ENCODE results near the gene RPL13. TPM values are rescaled to one million over a fixed set of nuclear protein-coding genes. Genes with fewer than 3 reads are reported as not detected.

RPL13 gene
- total and polyA plus RNA-seq, 12 donors: 786 to 7,398 (median 999) TPM

- H3K27me3 ChIP-seq: peaks cover 0 to 28% (median 18%) of the 10 kb centered on the region in 7 donors
- ATAC-seq (peak in 2 of 8 donors; percentile 6 to 10), DNase-seq (no peak)
- H3K4me1 ChIP-seq: peaks cover 0 to 14% (median 7%) of the 10 kb centered on the region in 9 donors
- 89 to 91% methylated on average over 34 of the region's 34 CpGs for WGBS, 2 donors
- no peak for TF ChIP-seq CTCF (IDR thresholded peaks at IDR 0.05)
- H3K27ac ChIP-seq: no peak overlapping the region
- no peaks in the 10 kb centered on the region for H3K36me3 ChIP-seq
- intact Hi-C loops (cut with DNase I): no loop called here
- H3K9me3 ChIP-seq: no peaks in the 10 kb centered on the region
- H3K4me3 ChIP-seq: no peak overlapping the region
Observed at GRCh38 chr16:89605186-89605970, 44.9 kb downstream of the RPL13 start.

- Histone ChIP-seq H3K4me1 (peaks cover 0 to 14% (median 7%) of the 10 kb centered on the region in 9 donors), H3K9me3 (no peaks in the 10 kb centered on the region), H3K27ac (no peak overlapping the region), H3K36me3 (no peaks in the 10 kb centered on the region), H3K4me3 (no peak overlapping the region), H3K27me3 (peaks cover 0 to 28% (median 18%) of the 10 kb centered on the region in 7 donors)
- no peak for TF ChIP-seq CTCF (IDR thresholded peaks at IDR 0.05)
- 86 to 87% methylated on average over 9 of the region's 9 CpGs for WGBS, 2 donors
- ATAC-seq (peak in 1 of 8 donors; percentile 32), DNase-seq (no peak)
- intact Hi-C loops (cut with DNase I): no loop called here
Observed at GRCh38 chr16:89606006-89606405, 45.5 kb downstream of the RPL13 start.

GRCh38 chr16:89607453-89607852 lies 47.0 kb downstream of the RPL13 start:
- Histone ChIP-seq H3K4me1 (peaks cover 0 to 7% (median 5%) of the 10 kb centered on the region in 9 donors), H3K36me3 (no peaks in the 10 kb centered on the region), H3K4me3 (no peak overlapping the region), H3K9me3 (no peaks in the 10 kb centered on the region), H3K27ac (no peak overlapping the region), H3K27me3 (peaks cover 2 to 33% (median 24%) of the 10 kb centered on the region in 7 donors)
- ATAC-seq (no peak), DNase-seq (no peak)
- intact Hi-C loops (cut with DNase I): no loop called here
- no peak for TF ChIP-seq CTCF (IDR thresholded peaks at IDR 0.05)
- WGBS, 2 donors: 80 to 81% methylated on average over 9 of the region's 9 CpGs

- Histone ChIP-seq H3K27me3 (peaks cover 4 to 37% (median 26%) of the 10 kb centered on the region in 7 donors), H3K4me1 (peaks cover 0 to under 1% (median 0%) of the 10 kb centered on the region in 9 donors), H3K27ac (no peak overlapping the region), H3K36me3 (no peaks in the 10 kb centered on the region), H3K9me3 (no peaks in the 10 kb centered on the region), H3K4me3 (no peak overlapping the region)
- TF ChIP-seq CTCF (IDR thresholded peaks at IDR 0.05): no peak
- ATAC-seq: no peak
- DNase-seq: no peak
- intact Hi-C loops (cut with DNase I): no loop called here
- WGBS, 2 donors: 74 to 81% methylated on average over 32 of the region's 32 CpGs
Observed at GRCh38 chr16:89607937-89608740, 47.7 kb downstream of the RPL13 start.

Data from heart right ventricle (tissue), 16 donors.